DND-41 (cell line): ENCODE results near the gene PTPN9.

Experiments used
- ATAC-seq: fragments of 200-7000 bp; cut with Tn5 transposase; 3 replicates; pipeline ENCODE4 v1.9.1; 2021; ENCODE audit warnings: low read depth; ENCODE audit not compliant: insufficient read depth
- DNase-seq: peaks from one replicate; pipeline ENCODE4 v3.0.0-alpha.2; 2020
- H2AFZ ChIP-seq: 2 replicates; pipeline ENCODE4 v1.6.0; 2012; ENCODE audit warnings: low read depth, low read length
- H3K27ac ChIP-seq: 2 replicates; pipeline ENCODE4 v1.5.1; 2012; ENCODE audit warnings: low read length, inconsistent platforms
- H3K27me3 ChIP-seq: fragments of 200-600 bp; sonication (generic); 2 replicates; pipeline ENCODE4 v1.6.0; 2012; ENCODE audit warnings: low read length, mild to moderate bottlenecking, inconsistent platforms; ENCODE audit not compliant: insufficient read depth, poor library complexity
- H3K36me3 ChIP-seq: 2 replicates; pipeline ENCODE4 v1.5.1; 2012; ENCODE audit warnings: low read length, inconsistent platforms; ENCODE audit not compliant: insufficient read depth
- H3K4me1 ChIP-seq: 2 replicates; pipeline ENCODE4 v1.5.1; 2012; ENCODE audit warnings: mild to moderate bottlenecking, low read length; ENCODE audit not compliant: insufficient read depth
- H3K4me2 ChIP-seq: 2 replicates; pipeline ENCODE4 v1.6.0; 2012; ENCODE audit warnings: mild to moderate bottlenecking, moderate library complexity, low read length, inconsistent platforms; ENCODE audit not compliant: insufficient read depth
- H3K4me3 ChIP-seq, 2 experiments: fragments of 200-600 bp in 1 of 2; shearing (Covaris generic) in 1 of 2; 2 replicates each; pipeline ENCODE4 v1.5.1; 2012 to 2016; ENCODE audit warnings: inconsistent platforms in 2 of 2, low read length in 2 of 2, mild to moderate bottlenecking in 2 of 2, low read depth in 1 of 2, moderate library complexity in 1 of 2
- H3K79me2 ChIP-seq: 2 replicates; pipeline ENCODE4 v1.6.0; 2012; ENCODE audit warnings: low read length, inconsistent platforms; ENCODE audit not compliant: insufficient read depth
- H3K9ac ChIP-seq: 2 replicates; pipeline ENCODE4 v1.6.0; 2012; ENCODE audit warnings: low read depth, mild to moderate bottlenecking, inconsistent platforms, low read length, moderate library complexity
- H3K9me3 ChIP-seq: 2 replicates; pipeline ENCODE4 v1.5.1; 2012; ENCODE audit warnings: low read length, moderate library complexity, mild to moderate bottlenecking, inconsistent platforms; ENCODE audit not compliant: insufficient read depth, severe bottlenecking
- H4K20me1 ChIP-seq: 2 replicates; pipeline ENCODE4 v1.6.0; 2012; ENCODE audit warnings: low read length; ENCODE audit not compliant: insufficient read depth
- CTCF ChIP-seq: IDR thresholded peaks from 2 replicates; pipeline ENCODE4 v1.5.1; 2012; ENCODE audit warnings: borderline replicate concordance, low read length, moderate library complexity, mild to moderate bottlenecking; ENCODE audit not compliant: poor library complexity, severe bottlenecking; ENCODE audit errors: extremely low read depth
- EZH2 ChIP-seq: IDR thresholded peaks from 3 replicates; pipeline ENCODE4 v1.6.1; 2012; ENCODE audit warnings: borderline replicate concordance, low read depth, mild to moderate bottlenecking, moderate library complexity, low read length, inconsistent platforms; ENCODE audit not compliant: severe bottlenecking

PTPN9 gene

GRCh38 chr15:75459581-75459980 is 119.5 kb downstream of the PTPN9 start:
- no peak overlapping the region for H3K9ac ChIP-seq
- H3K4me2 ChIP-seq, result no peak overlapping the region
- peaks cover 8% of the 10 kb centered on the region for H3K4me1 ChIP-seq
- no peak overlapping the region for H3K4me3 ChIP-seq
- ATAC-seq (no peak), DNase-seq (no peak)
- H3K79me2 ChIP-seq, result peaks cover 6% of the 10 kb centered on the region
- H4K20me1 ChIP-seq, result no peaks in the 10 kb centered on the region
- H2AFZ ChIP-seq, result no peak overlapping the region
- H3K27me3 ChIP-seq, result no peaks in the 10 kb centered on the region
- no peaks in the 10 kb centered on the region; the same call in 1 of the 2 replicates for H3K36me3 ChIP-seq
- TF ChIP-seq EZH2 (no peak), CTCF (no peak)
- no peaks in the 10 kb centered on the region for H3K9me3 ChIP-seq
- H3K27ac ChIP-seq, result no peak overlapping the region

GRCh38 chr15:75456710-75457109 is 122.4 kb downstream of the PTPN9 start:
- TF ChIP-seq CTCF, result no peak
- no peak for TF ChIP-seq EZH2
- ATAC-seq, result no peak
- H3K4me1 ChIP-seq, result peaks cover 19% of the 10 kb centered on the region
- no peak overlapping the region for H2AFZ ChIP-seq
- no peak overlapping the region for H3K27ac ChIP-seq
- no peaks in the 10 kb centered on the region for H4K20me1 ChIP-seq
- H3K36me3 ChIP-seq, result no peaks in the 10 kb centered on the region; the same call in 1 of the 2 replicates
- H3K9me3 ChIP-seq, result no peaks in the 10 kb centered on the region
- DNase-seq, result no peak
- H3K9ac ChIP-seq, result no peak overlapping the region
- peaks cover 18% of the 10 kb centered on the region for H3K79me2 ChIP-seq
- H3K4me2 ChIP-seq, result peak overlapping the region; percentile 87
- peak overlapping the region in 1 of 2 experiments; percentile 86; a peak in 2 of 4 replicates for H3K4me3 ChIP-seq
- no peaks in the 10 kb centered on the region for H3K27me3 ChIP-seq

- peak; percentile 45 for DNase-seq
- peak overlapping the region; percentile 90 for H2AFZ ChIP-seq
- peak overlapping the region; percentile 73 for H3K27ac ChIP-seq
Observed at GRCh38 chr15:75455982-75456531, 123.1 kb downstream of the PTPN9 start.

More at GRCh38 chr15:75455982-75456531, 123.1 kb downstream of the PTPN9 start:
- TF ChIP-seq CTCF (no peak), EZH2 (no peak)
- ATAC-seq, result no peak
- Histone ChIP-seq H3K9ac (peak overlapping the region; percentile 81), H3K79me2 (peaks cover 18% of the 10 kb centered on the region), H3K4me3 (peak overlapping the region; percentile 86 to 89; a peak in 3 of 4 replicates), H3K4me1 (peaks cover 19% of the 10 kb centered on the region), H3K9me3 (no peaks in the 10 kb centered on the region), H3K27me3 (no peaks in the 10 kb centered on the region), H4K20me1 (no peaks in the 10 kb centered on the region), H3K36me3 (no peaks in the 10 kb centered on the region; the same call in 1 of the 2 replicates), H3K4me2 (peak overlapping the region; percentile 87)
